ENCODE data around the gene GALT. TPM values are rescaled to one million over a fixed set of nuclear protein-coding genes. Genes with fewer than 3 reads are reported as not detected.

Gene GALT
- total and polyA plus RNA-seq, 2 donors (not counting 1 experiment from before 2014, with no cell fraction given) = 20.1 to 29.1 TPM

DNA sequence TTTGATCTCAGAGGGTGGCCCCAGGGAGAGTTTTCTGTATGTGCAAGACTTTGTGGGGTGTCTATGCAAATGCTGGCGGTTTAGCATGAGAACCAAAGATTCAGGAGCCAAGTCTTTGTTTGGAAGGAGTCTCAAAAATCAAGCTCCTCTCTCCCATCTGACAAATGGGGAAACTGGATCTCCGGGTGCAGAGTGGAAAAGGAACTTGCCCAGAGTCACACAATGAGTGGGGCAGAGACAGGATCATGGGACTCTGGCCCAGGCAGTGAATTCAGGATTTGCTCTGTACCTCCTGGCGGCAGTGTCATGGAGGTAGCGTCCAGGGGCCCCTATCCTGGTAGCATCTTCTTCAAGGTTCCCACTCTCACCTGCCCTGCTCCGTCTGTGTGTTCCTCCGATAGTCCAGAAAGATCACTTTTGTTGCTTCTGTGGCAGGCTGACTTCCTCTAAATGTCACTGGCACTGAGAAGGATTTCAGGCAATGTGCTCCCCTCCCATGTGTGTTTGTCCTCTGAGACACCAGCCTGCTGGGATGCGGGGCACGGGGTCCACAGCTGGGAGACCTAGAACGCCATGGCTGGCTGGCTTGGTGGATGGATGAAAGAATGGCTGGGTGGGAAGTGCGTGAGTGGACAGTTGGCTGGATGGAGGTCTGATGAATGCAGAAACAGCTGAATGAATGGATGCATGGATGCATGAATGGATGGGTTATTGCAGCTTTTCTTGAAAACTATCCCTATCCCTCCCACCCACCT lies 41.0 kb downstream of the GALT start:
- H3K36me3 ChIP-seq (ENCODE audit: control insufficient read depth, insufficient read depth, low read length) = no peaks in the 10 kb centered on the region
- H3K9ac ChIP-seq (ENCODE audit: insufficient read depth, low read length) = no peak overlapping the region
- H4K20me1 ChIP-seq (ENCODE audit: control insufficient read depth, extremely low read depth, insufficient read depth, low read length) = no peaks in the 10 kb centered on the region
- no peak overlapping the region for H2AFZ ChIP-seq (ENCODE audit: low read length)
- no peaks in the 10 kb centered on the region for H3K4me1 ChIP-seq (ENCODE audit: control insufficient read depth, extremely low read depth, insufficient read depth, low read length)
- DNase-seq (ENCODE audit: low read depth in 2 of 2) = no peak
- no peaks in the 10 kb centered on the region for H3K9me3 ChIP-seq (ENCODE audit: control insufficient read depth, insufficient read depth, low read depth, low read length)
- TF ChIP-seq, protein P1, sequence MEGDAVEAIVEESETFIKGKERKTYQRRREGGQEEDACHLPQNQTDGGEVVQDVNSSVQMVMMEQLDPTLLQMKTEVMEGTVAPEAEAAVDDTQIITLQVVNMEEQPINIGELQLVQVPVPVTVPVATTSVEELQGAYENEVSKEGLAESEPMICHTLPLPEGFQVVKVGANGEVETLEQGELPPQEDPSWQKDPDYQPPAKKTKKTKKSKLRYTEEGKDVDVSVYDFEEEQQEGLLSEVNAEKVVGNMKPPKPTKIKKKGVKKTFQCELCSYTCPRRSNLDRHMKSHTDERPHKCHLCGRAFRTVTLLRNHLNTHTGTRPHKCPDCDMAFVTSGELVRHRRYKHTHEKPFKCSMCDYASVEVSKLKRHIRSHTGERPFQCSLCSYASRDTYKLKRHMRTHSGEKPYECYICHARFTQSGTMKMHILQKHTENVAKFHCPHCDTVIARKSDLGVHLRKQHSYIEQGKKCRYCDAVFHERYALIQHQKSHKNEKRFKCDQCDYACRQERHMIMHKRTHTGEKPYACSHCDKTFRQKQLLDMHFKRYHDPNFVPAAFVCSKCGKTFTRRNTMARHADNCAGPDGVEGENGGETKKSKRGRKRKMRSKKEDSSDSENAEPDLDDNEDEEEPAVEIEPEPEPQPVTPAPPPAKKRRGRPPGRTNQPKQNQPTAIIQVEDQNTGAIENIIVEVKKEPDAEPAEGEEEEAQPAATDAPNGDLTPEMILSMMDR (conservative IDR thresholded peaks at IDR 0.05 in 1 of 2, IDR thresholded peaks at IDR 0.05 in 1 of 2; ENCODE audit: low read depth in 1 of 2, low read length in 2 of 2) = no peak
- TF ChIP-seq EZH2 (IDR thresholded peaks at IDR 0.05; ENCODE audit: low read length, missing control alignments) = no peak
- H3K27me3 ChIP-seq (ENCODE audit: control insufficient read depth, insufficient read depth, low read length) = no peaks in the 10 kb centered on the region
- H3K79me2 ChIP-seq (ENCODE audit: control insufficient read depth, insufficient read depth, low read length) = no peaks in the 10 kb centered on the region
- no peak overlapping the region for H3K4me2 ChIP-seq (ENCODE audit: extremely low read depth, insufficient read depth, low read length)
- H3K27ac ChIP-seq (ENCODE audit: insufficient read depth, low read length) = no peak overlapping the region
- no peak overlapping the region for H3K4me3 ChIP-seq (replicated peaks in 1 of 4; ENCODE audit: control extremely low read depth in 1 of 4, insufficient read depth in 1 of 4, low read depth in 3 of 4, low read length in 4 of 4)

DNA sequence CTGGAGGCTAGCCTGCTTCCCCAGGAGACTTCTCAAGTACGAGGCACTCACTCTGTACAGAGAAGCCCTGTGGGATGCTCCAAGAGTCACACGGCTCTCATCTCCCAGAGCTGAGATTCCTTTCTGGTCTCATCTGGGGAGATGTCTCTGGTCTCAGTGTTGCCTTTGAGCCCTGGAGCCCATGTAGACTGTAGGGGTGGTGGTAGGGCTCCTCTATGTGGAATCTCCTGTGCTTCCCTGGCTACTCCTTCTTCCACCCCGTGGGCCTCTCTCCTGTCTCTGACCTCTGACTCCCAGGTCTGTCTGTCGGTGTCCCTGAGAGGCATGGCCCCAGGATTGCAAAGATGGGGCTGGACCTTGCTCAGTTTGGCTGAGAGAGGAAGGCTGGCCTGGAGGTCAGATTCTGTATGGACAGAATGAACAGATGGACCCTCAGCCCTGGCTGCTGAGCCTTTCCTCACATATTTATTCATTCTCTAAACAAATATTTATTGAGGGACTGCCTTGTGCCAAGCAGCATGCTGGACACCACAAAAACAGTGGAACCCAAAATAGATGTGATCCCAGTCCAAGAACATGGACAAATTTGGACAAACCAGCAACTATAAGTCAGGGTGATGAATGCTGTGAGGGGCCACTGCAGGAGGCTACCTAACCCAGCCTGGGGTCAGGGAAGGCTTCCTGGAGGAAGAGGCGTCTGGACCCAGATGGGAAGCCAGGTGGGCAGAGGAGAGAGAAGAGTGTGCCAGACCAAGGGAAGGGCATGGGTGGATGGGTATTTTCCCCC lies 42.0 kb downstream of the GALT start:
- no peak overlapping the region for H3K27ac ChIP-seq (ENCODE audit: insufficient read depth, low read length)
- H3K79me2 ChIP-seq (ENCODE audit: control insufficient read depth, insufficient read depth, low read length) = no peaks in the 10 kb centered on the region

DNA sequence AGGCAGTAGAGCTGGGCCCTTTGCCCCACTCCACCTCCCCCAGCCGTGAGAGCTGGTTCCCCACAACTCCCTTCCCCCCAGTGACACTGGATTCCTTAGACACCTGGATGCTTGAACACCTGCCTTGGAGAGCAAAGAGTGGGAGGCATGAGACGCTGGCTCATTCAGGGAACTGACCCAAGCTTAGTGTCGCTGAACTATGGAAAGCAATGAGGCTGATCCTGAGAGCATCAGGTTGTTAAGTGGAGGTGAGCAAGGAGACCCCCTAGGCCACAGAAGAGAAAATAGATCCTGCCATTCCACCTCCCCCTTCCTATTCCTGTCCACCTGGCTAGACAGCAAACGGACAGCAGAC lies 42.6 kb downstream of the GALT start:
- no peaks in the 10 kb centered on the region for H3K79me2 ChIP-seq (ENCODE audit: control insufficient read depth, insufficient read depth, low read length)
- H3K27ac ChIP-seq (ENCODE audit: insufficient read depth, low read length) = no peak overlapping the region
- no peaks in the 10 kb centered on the region for H3K9me3 ChIP-seq (ENCODE audit: control insufficient read depth, insufficient read depth, low read depth, low read length)
- no peaks in the 10 kb centered on the region for H4K20me1 ChIP-seq (ENCODE audit: control insufficient read depth, extremely low read depth, insufficient read depth, low read length)
- H3K4me3 ChIP-seq (replicated peaks in 1 of 4; ENCODE audit: control extremely low read depth in 1 of 4, insufficient read depth in 1 of 4, low read depth in 3 of 4, low read length in 4 of 4) = no peak overlapping the region
- H3K4me2 ChIP-seq (ENCODE audit: extremely low read depth, insufficient read depth, low read length) = no peak overlapping the region
- DNase-seq (ENCODE audit: low read depth in 2 of 2) = no peak
- H3K9ac ChIP-seq (ENCODE audit: insufficient read depth, low read length) = no peak overlapping the region
- H2AFZ ChIP-seq (ENCODE audit: low read length) = no peak overlapping the region
- no peaks in the 10 kb centered on the region for H3K27me3 ChIP-seq (ENCODE audit: control insufficient read depth, insufficient read depth, low read length)
- TF ChIP-seq, protein P1 (conservative IDR thresholded peaks at IDR 0.05 in 1 of 2, IDR thresholded peaks at IDR 0.05 in 1 of 2; ENCODE audit: low read depth in 1 of 2, low read length in 2 of 2) = no peak
- TF ChIP-seq EZH2 (IDR thresholded peaks at IDR 0.05; ENCODE audit: low read length, missing control alignments) = no peak
- no peaks in the 10 kb centered on the region for H3K36me3 ChIP-seq (ENCODE audit: control insufficient read depth, insufficient read depth, low read length)
- no peaks in the 10 kb centered on the region for H3K4me1 ChIP-seq (ENCODE audit: control insufficient read depth, extremely low read depth, insufficient read depth, low read length)

More for the DNA sequence above, 42.0 kb downstream of the GALT start:
- TF ChIP-seq EZH2 (IDR thresholded peaks at IDR 0.05; ENCODE audit: low read length, missing control alignments) = no peak
- Histone ChIP-seq H3K9ac (ENCODE audit: insufficient read depth, low read length) (no peak overlapping the region), H4K20me1 (ENCODE audit: control insufficient read depth, extremely low read depth, insufficient read depth, low read length) (no peaks in the 10 kb centered on the region), H3K9me3 (ENCODE audit: control insufficient read depth, insufficient read depth, low read depth, low read length) (no peaks in the 10 kb centered on the region), H2AFZ (ENCODE audit: low read length) (no peak overlapping the region), H3K36me3 (ENCODE audit: control insufficient read depth, insufficient read depth, low read length) (no peaks in the 10 kb centered on the region), H3K4me1 (ENCODE audit: control insufficient read depth, extremely low read depth, insufficient read depth, low read length) (no peaks in the 10 kb centered on the region), H3K27me3 (ENCODE audit: control insufficient read depth, insufficient read depth, low read length) (no peaks in the 10 kb centered on the region), H3K4me3 (replicated peaks in 1 of 4; ENCODE audit: control extremely low read depth in 1 of 4, insufficient read depth in 1 of 4, low read depth in 3 of 4, low read length in 4 of 4) (no peak overlapping the region), H3K4me2 (ENCODE audit: extremely low read depth, insufficient read depth, low read length) (no peak overlapping the region)
- no peak for DNase-seq (ENCODE audit: low read depth in 2 of 2)
